ENCODE results near the gene TP53I13.

TP53I13 gene

GRCh38 chr17:29613352-29613837, 44.9 kb downstream of the TP53I13 start:
- Histone ChIP-seq H3K9me3 (replicated peaks in 1 of 2; ENCODE audit: control insufficient read depth in 2 of 2, insufficient read depth in 1 of 2, low read depth in 1 of 2, low read length in 2 of 2) (peaks cover 3 to 11% of the 10 kb centered on the region in 2 donors), H2BK15ac (ENCODE audit: low read length) (peak overlapping the region; percentile 81), H4K8ac (ENCODE audit: low read depth, low read length) (no peak overlapping the region), H3K18ac (ENCODE audit: low read length) (peak overlapping the region; percentile 93), H3K14ac (ENCODE audit: low read length) (no peak overlapping the region), H3K36me3 (replicated peaks in 1 of 2; ENCODE audit: control insufficient read depth in 2 of 2, insufficient read depth in 2 of 2, low read length in 2 of 2) (peaks cover 6 to 46% of the 10 kb centered on the region in 2 donors), H2BK12ac (ENCODE audit: low read length) (peak overlapping the region; percentile 97), H3K9ac (ENCODE audit: low read depth, low read length, poor library complexity) (peak overlapping the region; percentile 83), H2BK5ac (ENCODE audit: low read length) (peak overlapping the region; percentile 14), H3K23ac (ENCODE audit: low read depth, low read length, poor library complexity) (peak overlapping the region; percentile 59), H3K79me1 (ENCODE audit: low read depth, low read length) (peaks cover 4% of the 10 kb centered on the region), H3K4ac (ENCODE audit: low read length) (no peak overlapping the region), H4K91ac (ENCODE audit: low read depth, low read length, poor library complexity) (no peak overlapping the region), H3K4me2 (ENCODE audit: insufficient read depth, low read length, poor library complexity, severe bottlenecking) (peak overlapping the region; percentile 43), H3K4me3 (ENCODE audit: low read length in 2 of 2) (no peak overlapping the region), H2AFZ (ENCODE audit: low read length) (no peak overlapping the region), H2AK5ac (ENCODE audit: low read depth, low read length) (peak overlapping the region; percentile 92), H3K4me1 (ENCODE audit: control insufficient read depth in 2 of 2, insufficient read depth in 1 of 2, low read depth in 1 of 2, low read length in 2 of 2) (peaks cover 0 to 29% of the 10 kb centered on the region in 2 donors), H3K27me3 (ENCODE audit: control insufficient read depth in 3 of 3, insufficient read depth in 3 of 3, low read depth in 1 of 3, low read length in 3 of 3) (peaks cover 8 to 28% (median 16%) of the 10 kb centered on the region in 3 experiments), H3K27ac (replicated peaks; ENCODE audit: low read length) (no peak overlapping the region), H2BK120ac (ENCODE audit: low read depth, low read length) (peak overlapping the region; percentile 24)
- DNase-seq (ENCODE audit: low spot score) = peak; percentile 90
- WGBS, 2 donors (ENCODE audit: extremely low coverage in 2 of 2, insufficient read length in 2 of 2, insufficient replicate concordance in 1 of 2) = no CpG with 5 or more reads among the region's 50 CpGs

GRCh38 chr17:29613856-29614255, 45.4 kb downstream of the TP53I13 start:
- H2AFZ ChIP-seq (ENCODE audit: low read length) = no peak overlapping the region
- H2BK15ac ChIP-seq (ENCODE audit: low read length) = peak overlapping the region; percentile 81
- peaks cover 3 to 12% of the 10 kb centered on the region in 2 donors for H3K9me3 ChIP-seq (replicated peaks in 1 of 2; ENCODE audit: control insufficient read depth in 2 of 2, insufficient read depth in 1 of 2, low read depth in 1 of 2, low read length in 2 of 2)
- H2AK5ac ChIP-seq (ENCODE audit: low read depth, low read length) = peak overlapping the region; percentile 54
- H3K4me3 ChIP-seq (ENCODE audit: low read length in 2 of 2) = no peak overlapping the region
- H2BK120ac ChIP-seq (ENCODE audit: low read depth, low read length) = peak overlapping the region; percentile 24
- H4K8ac ChIP-seq (ENCODE audit: low read depth, low read length) = no peak overlapping the region
- no peak overlapping the region for H3K4ac ChIP-seq (ENCODE audit: low read length)
- no CpG with 5 or more reads among the region's 13 CpGs for WGBS, 2 donors (ENCODE audit: extremely low coverage in 2 of 2, insufficient read length in 2 of 2, insufficient replicate concordance in 1 of 2)
- H2BK5ac ChIP-seq (ENCODE audit: low read length) = peak overlapping the region; percentile 14
- no peak overlapping the region for H3K27ac ChIP-seq (replicated peaks; ENCODE audit: low read length)
- peaks cover 8 to 33% (median 16%) of the 10 kb centered on the region in 3 experiments for H3K27me3 ChIP-seq (ENCODE audit: control insufficient read depth in 3 of 3, insufficient read depth in 3 of 3, low read depth in 1 of 3, low read length in 3 of 3)
- H3K79me1 ChIP-seq (ENCODE audit: low read depth, low read length) = peaks cover 1% of the 10 kb centered on the region
- H3K14ac ChIP-seq (ENCODE audit: low read length) = peak overlapping the region; percentile 47
- peak overlapping the region; percentile 83 for H3K9ac ChIP-seq (ENCODE audit: low read depth, low read length, poor library complexity)
- peak overlapping the region; percentile 43 for H3K4me2 ChIP-seq (ENCODE audit: insufficient read depth, low read length, poor library complexity, severe bottlenecking)
- H3K18ac ChIP-seq (ENCODE audit: low read length) = peak overlapping the region; percentile 93
- peaks cover 0 to 29% of the 10 kb centered on the region in 2 donors for H3K4me1 ChIP-seq (ENCODE audit: control insufficient read depth in 2 of 2, insufficient read depth in 1 of 2, low read depth in 1 of 2, low read length in 2 of 2)
- H2BK12ac ChIP-seq (ENCODE audit: low read length) = peak overlapping the region; percentile 97
- no peak for DNase-seq (ENCODE audit: low spot score)
- H4K91ac ChIP-seq (ENCODE audit: low read depth, low read length, poor library complexity) = no peak overlapping the region
- H3K23ac ChIP-seq (ENCODE audit: low read depth, low read length, poor library complexity) = no peak overlapping the region
- peaks cover 6 to 42% of the 10 kb centered on the region in 2 donors for H3K36me3 ChIP-seq (replicated peaks in 1 of 2; ENCODE audit: control insufficient read depth in 2 of 2, insufficient read depth in 2 of 2, low read length in 2 of 2)

GRCh38 chr17:29614349-29615047, 46.0 kb downstream of the TP53I13 start:
- Histone ChIP-seq H3K9me3 (replicated peaks in 1 of 2; ENCODE audit: control insufficient read depth in 2 of 2, insufficient read depth in 1 of 2, low read depth in 1 of 2, low read length in 2 of 2) (peaks cover 3 to 12% of the 10 kb centered on the region in 2 donors), H2BK15ac (ENCODE audit: low read length) (peak overlapping the region; percentile 81), H2AK5ac (ENCODE audit: low read depth, low read length) (peak overlapping the region; percentile 54), H3K36me3 (replicated peaks in 1 of 2; ENCODE audit: control insufficient read depth in 2 of 2, insufficient read depth in 2 of 2, low read length in 2 of 2) (peaks cover 5 to 35% of the 10 kb centered on the region in 2 donors), H2BK5ac (ENCODE audit: low read length) (peak overlapping the region; percentile 14), H3K4me3 (ENCODE audit: low read length in 2 of 2) (no peak overlapping the region), H3K23ac (ENCODE audit: low read depth, low read length, poor library complexity) (no peak overlapping the region), H3K79me1 (ENCODE audit: low read depth, low read length) (no peaks in the 10 kb centered on the region), H3K4ac (ENCODE audit: low read length) (no peak overlapping the region), H3K27me3 (ENCODE audit: control insufficient read depth in 3 of 3, insufficient read depth in 3 of 3, low read depth in 1 of 3, low read length in 3 of 3) (peaks cover 8 to 36% (median 16%) of the 10 kb centered on the region in 3 experiments), H3K4me1 (ENCODE audit: control insufficient read depth in 2 of 2, insufficient read depth in 1 of 2, low read depth in 1 of 2, low read length in 2 of 2) (peaks cover 0 to 29% of the 10 kb centered on the region in 2 donors), H2BK120ac (ENCODE audit: low read depth, low read length) (no peak overlapping the region), H4K91ac (ENCODE audit: low read depth, low read length, poor library complexity) (no peak overlapping the region), H3K4me2 (ENCODE audit: insufficient read depth, low read length, poor library complexity, severe bottlenecking) (peak overlapping the region; percentile 29), H2BK12ac (ENCODE audit: low read length) (peak overlapping the region; percentile 82), H3K14ac (ENCODE audit: low read length) (no peak overlapping the region), H3K27ac (replicated peaks; ENCODE audit: low read length) (no peak overlapping the region), H2AFZ (ENCODE audit: low read length) (no peak overlapping the region), H4K8ac (ENCODE audit: low read depth, low read length) (no peak overlapping the region), H3K9ac (ENCODE audit: low read depth, low read length, poor library complexity) (no peak overlapping the region), H3K18ac (ENCODE audit: low read length) (peak overlapping the region; percentile 88)
- no CpG with 5 or more reads among the region's 16 CpGs for WGBS, 2 donors (ENCODE audit: extremely low coverage in 2 of 2, insufficient read length in 2 of 2, insufficient replicate concordance in 1 of 2)
- DNase-seq (ENCODE audit: low spot score) = no peak

GRCh38 chr17:29615048-29615385, 46.5 kb downstream of the TP53I13 start:
- no peak overlapping the region for H2BK12ac ChIP-seq (ENCODE audit: low read length)
- no peak for DNase-seq (ENCODE audit: low spot score)
- no peak overlapping the region for H3K4me3 ChIP-seq (ENCODE audit: low read length in 2 of 2)

More at GRCh38 chr17:29615048-29615385, 46.5 kb downstream of the TP53I13 start:
- peaks cover 5 to 33% of the 10 kb centered on the region in 2 donors for H3K36me3 ChIP-seq (replicated peaks in 1 of 2; ENCODE audit: control insufficient read depth in 2 of 2, insufficient read depth in 2 of 2, low read length in 2 of 2)
- H4K8ac ChIP-seq (ENCODE audit: low read depth, low read length) = no peak overlapping the region
- H2AK5ac ChIP-seq (ENCODE audit: low read depth, low read length) = peak overlapping the region; percentile 54
- H2BK15ac ChIP-seq (ENCODE audit: low read length) = peak overlapping the region; percentile 51
- no peak overlapping the region for H3K23ac ChIP-seq (ENCODE audit: low read depth, low read length, poor library complexity)
- H3K27me3 ChIP-seq (ENCODE audit: control insufficient read depth in 3 of 3, insufficient read depth in 3 of 3, low read depth in 1 of 3, low read length in 3 of 3) = peaks cover 8 to 36% (median 16%) of the 10 kb centered on the region in 3 experiments
- WGBS, 2 donors (ENCODE audit: extremely low coverage in 2 of 2, insufficient read length in 2 of 2, insufficient replicate concordance in 1 of 2) = no CpG with 5 or more reads among the region's 15 CpGs
- no peak overlapping the region for H3K27ac ChIP-seq (replicated peaks; ENCODE audit: low read length)
- H3K4me2 ChIP-seq (ENCODE audit: insufficient read depth, low read length, poor library complexity, severe bottlenecking) = peak overlapping the region; percentile 41
- H3K9me3 ChIP-seq (replicated peaks in 1 of 2; ENCODE audit: control insufficient read depth in 2 of 2, insufficient read depth in 1 of 2, low read depth in 1 of 2, low read length in 2 of 2) = peaks cover 3 to 12% of the 10 kb centered on the region in 2 donors
- H2BK120ac ChIP-seq (ENCODE audit: low read depth, low read length) = no peak overlapping the region
- H2AFZ ChIP-seq (ENCODE audit: low read length) = no peak overlapping the region
- H4K91ac ChIP-seq (ENCODE audit: low read depth, low read length, poor library complexity) = no peak overlapping the region
- no peak overlapping the region for H2BK5ac ChIP-seq (ENCODE audit: low read length)
- no peak overlapping the region for H3K9ac ChIP-seq (ENCODE audit: low read depth, low read length, poor library complexity)
- H3K18ac ChIP-seq (ENCODE audit: low read length) = peak overlapping the region; percentile 82
- H3K79me1 ChIP-seq (ENCODE audit: low read depth, low read length) = no peaks in the 10 kb centered on the region
- no peak overlapping the region for H3K14ac ChIP-seq (ENCODE audit: low read length)
- H3K4me1 ChIP-seq (ENCODE audit: control insufficient read depth in 2 of 2, insufficient read depth in 1 of 2, low read depth in 1 of 2, low read length in 2 of 2) = peaks cover 0 to 29% of the 10 kb centered on the region in 2 donors
- H3K4ac ChIP-seq (ENCODE audit: low read length) = no peak overlapping the region
